PFSK-1 (cell line): ENCODE results near the gene ATP8B1.

Experiments used
- FOXP2 ChIP-seq: optimal IDR thresholded peaks from 2 replicates; pipeline ENCODE3; 2011; ENCODE audit warnings: borderline replicate concordance, control low read depth, inconsistent platforms; ENCODE audit not compliant: insufficient read depth; ENCODE audit errors: extremely low read length, extremely low read depth
- POLR2AphosphoS5 ChIP-seq: IDR thresholded peaks from 2 replicates; pipeline ENCODE4 v1.6.1; 2012; ENCODE audit warnings: low read depth, mild to moderate bottlenecking, control low read depth, low read length, moderate library complexity
- SIN3A ChIP-seq: IDR thresholded peaks from 2 replicates; pipeline ENCODE4 v1.6.1; 2012; ENCODE audit warnings: mild to moderate bottlenecking, low read length, moderate library complexity, borderline replicate concordance; ENCODE audit not compliant: insufficient read depth
- TAF1 ChIP-seq: IDR thresholded peaks from 2 replicates; pipeline ENCODE4 v1.6.1; 2012; ENCODE audit warnings: low read length, control low read depth, borderline replicate concordance; ENCODE audit not compliant: insufficient read depth
- TF ChIP-seq, protein P1 (sequence below), 2 experiments: IDR thresholded peaks; 2 replicates each; pipeline versions ENCODE4 v1.6.1 to v1.8.0; 2011 to 2012; ENCODE audit warnings: low read depth in 2 of 2, low read length in 2 of 2, control low read depth in 1 of 2, inconsistent platforms in 1 of 2, mild to moderate bottlenecking in 1 of 2, moderate library complexity in 1 of 2; ENCODE audit not compliant: insufficient read depth in 1 of 2

Gene ATP8B1

DNA sequence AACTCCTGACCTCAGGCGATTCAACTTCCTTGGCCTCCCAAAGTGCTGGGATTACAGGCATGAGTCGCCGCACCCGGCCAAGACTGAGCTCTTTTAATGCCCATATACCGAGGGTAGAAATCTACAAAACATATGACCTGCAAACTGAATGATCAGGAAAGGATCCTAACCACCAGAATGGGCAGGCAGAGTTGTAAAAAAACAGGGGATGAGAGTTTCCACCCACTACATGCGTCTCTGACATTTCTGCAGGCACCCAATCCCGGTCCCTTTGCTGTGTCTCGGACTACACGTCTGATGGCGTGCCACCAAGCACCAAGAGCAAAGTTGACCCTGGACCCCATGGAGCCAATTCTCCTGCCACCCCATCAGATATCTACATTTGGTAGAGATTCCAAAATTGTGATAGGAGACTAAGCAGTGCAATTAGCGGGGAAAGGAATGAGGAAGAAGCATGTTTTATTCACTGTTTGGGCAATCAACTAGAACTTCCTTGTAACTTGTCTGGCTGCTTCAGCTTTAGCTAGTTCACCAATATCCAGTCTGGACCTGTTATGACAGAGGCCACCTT is 74.1 kb downstream of the ATP8B1 start:
- TF ChIP-seq, protein P1, sequence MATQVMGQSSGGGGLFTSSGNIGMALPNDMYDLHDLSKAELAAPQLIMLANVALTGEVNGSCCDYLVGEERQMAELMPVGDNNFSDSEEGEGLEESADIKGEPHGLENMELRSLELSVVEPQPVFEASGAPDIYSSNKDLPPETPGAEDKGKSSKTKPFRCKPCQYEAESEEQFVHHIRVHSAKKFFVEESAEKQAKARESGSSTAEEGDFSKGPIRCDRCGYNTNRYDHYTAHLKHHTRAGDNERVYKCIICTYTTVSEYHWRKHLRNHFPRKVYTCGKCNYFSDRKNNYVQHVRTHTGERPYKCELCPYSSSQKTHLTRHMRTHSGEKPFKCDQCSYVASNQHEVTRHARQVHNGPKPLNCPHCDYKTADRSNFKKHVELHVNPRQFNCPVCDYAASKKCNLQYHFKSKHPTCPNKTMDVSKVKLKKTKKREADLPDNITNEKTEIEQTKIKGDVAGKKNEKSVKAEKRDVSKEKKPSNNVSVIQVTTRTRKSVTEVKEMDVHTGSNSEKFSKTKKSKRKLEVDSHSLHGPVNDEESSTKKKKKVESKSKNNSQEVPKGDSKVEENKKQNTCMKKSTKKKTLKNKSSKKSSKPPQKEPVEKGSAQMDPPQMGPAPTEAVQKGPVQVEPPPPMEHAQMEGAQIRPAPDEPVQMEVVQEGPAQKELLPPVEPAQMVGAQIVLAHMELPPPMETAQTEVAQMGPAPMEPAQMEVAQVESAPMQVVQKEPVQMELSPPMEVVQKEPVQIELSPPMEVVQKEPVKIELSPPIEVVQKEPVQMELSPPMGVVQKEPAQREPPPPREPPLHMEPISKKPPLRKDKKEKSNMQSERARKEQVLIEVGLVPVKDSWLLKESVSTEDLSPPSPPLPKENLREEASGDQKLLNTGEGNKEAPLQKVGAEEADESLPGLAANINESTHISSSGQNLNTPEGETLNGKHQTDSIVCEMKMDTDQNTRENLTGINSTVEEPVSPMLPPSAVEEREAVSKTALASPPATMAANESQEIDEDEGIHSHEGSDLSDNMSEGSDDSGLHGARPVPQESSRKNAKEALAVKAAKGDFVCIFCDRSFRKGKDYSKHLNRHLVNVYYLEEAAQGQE (IDR thresholded peaks at IDR 0.05; ENCODE audit: insufficient read depth in 1 of 2, low read depth in 2 of 2, low read length in 2 of 2): no peak
- TF ChIP-seq FOXP2 (no peak), POLR2AphosphoS5 (no peak), SIN3A (no peak), TAF1 (no peak)

DNA sequence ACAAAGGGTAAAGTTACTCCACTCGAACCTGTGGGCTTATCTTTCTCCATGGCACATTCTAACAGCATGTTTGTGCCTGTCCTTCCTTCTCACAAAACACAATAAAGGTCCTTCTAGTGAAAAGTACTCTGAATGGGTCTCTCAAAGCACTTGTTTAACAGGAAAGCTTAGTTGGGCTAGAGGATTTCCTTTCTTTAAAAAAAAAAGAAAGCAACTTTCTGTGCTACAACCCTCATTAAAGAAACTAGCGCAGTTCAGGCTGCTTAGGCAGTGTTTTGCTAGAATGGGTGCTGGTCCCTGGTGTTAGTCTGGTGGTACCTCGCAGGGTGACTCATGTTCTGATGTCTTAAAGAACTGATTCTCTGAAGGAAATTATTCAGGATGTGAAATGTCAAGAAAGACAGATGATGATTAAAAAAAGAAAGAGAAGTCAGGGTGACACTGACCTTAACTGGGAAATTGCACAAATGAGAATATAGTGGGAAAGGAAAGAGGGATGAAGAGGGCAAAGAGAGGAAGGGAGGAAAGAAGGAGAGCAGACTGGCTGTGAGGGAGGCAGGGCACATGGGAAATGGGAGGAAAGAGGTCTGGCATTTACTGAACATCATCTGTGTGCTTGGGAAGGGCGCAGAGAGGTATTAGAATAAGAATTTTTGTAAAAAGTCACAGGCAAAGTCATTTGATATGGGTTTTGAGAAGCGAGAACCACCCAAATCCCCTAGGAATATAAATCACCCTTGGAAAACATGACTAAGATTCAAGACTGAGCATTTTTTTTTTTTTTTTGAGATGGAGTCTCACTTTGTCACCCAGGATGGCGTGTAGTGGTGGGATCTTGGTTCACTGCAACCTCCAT is 74.9 kb downstream of the ATP8B1 start:
- TF ChIP-seq POLR2AphosphoS5: no peak
- TF ChIP-seq, protein P1 (IDR thresholded peaks at IDR 0.05; ENCODE audit: insufficient read depth in 1 of 2, low read depth in 2 of 2, low read length in 2 of 2): no peak
- no peak for TF ChIP-seq TAF1
- TF ChIP-seq FOXP2: no peak
- TF ChIP-seq SIN3A: no peak

DNA sequence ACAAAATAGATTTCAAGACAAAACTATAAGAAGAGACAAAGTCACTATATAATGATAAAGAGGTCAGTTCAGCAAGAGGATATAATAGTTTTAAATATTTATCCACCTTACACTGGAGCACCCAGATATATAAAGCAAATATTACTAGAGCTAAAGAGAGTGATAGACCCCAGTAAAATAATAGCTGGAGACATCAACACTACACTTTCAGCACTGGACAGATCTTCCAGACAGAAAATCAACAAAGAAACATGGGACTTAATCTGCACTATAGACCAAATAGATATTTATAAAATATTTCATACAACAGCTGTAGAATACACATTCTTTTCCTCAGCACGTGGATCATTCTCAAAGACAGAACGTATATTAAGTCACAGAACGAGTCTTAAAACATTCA is 86.6 kb downstream of the ATP8B1 start:
- TF ChIP-seq SIN3A: no peak
- TF ChIP-seq, protein P1 (IDR thresholded peaks at IDR 0.05; ENCODE audit: insufficient read depth in 1 of 2, low read depth in 2 of 2, low read length in 2 of 2): peak in 1 of 2 experiments; percentile 59; a peak in 1 of 4 replicates

DNA sequence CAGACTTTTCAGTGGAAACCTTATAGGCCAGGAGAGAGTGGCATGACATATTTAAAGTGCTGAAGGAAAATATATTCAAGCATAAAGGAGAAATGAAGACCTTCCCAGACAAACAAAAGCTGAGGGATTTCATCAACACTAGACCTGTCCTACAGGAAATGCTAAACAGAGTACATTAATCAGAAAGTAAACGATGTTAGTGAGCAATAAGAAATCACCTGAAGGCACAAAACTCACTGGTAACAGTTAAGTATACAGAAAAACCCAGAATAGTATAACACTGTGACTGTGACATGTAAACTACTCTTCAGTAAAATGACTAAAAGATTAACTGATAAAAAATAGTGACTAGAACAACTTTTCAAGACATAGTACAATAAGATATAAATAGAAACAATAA is 87.4 kb downstream of the ATP8B1 start:
- TF ChIP-seq TAF1 (no peak), SIN3A (no peak), POLR2AphosphoS5 (no peak), FOXP2 (no peak)
- TF ChIP-seq, protein P1 (IDR thresholded peaks at IDR 0.05; ENCODE audit: insufficient read depth in 1 of 2, low read depth in 2 of 2, low read length in 2 of 2): no peak

DNA sequence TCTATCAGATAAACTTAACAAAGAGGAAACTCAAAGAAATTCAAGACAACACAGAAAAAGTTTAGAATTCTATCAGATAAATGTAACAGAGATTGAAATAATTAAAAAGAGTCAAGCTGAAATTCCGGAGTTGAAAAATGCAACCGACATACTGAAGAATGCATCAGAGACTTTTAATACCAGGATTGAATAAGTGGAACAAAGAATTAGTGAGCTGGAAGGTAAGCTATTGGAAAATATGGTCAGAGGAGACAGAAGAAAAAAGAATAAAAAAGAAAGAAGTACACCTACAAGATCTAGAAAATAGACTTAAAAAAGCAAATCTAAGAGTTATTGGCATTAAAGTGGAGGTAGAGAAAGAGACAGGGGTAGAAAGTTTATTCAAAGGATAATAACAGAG is 88.0 kb downstream of the ATP8B1 start:
- TF ChIP-seq, protein P1 (IDR thresholded peaks at IDR 0.05; ENCODE audit: insufficient read depth in 1 of 2, low read depth in 2 of 2, low read length in 2 of 2): no peak
- no peak for TF ChIP-seq FOXP2
- no peak for TF ChIP-seq POLR2AphosphoS5
- TF ChIP-seq TAF1: no peak
- TF ChIP-seq SIN3A: no peak
